Sciatic nerve (tissue), 2 donors: ENCODE data around the gene OBP2B. TPM values are rescaled to one million over a fixed set of nuclear protein-coding genes. Genes with fewer than 3 reads are reported as not detected.
"Not testable (repeated sequence)": the region's sequence is repeated elsewhere in the genome, so short reads cannot be mapped to it uniquely, and the experiment has no call there.

ENCODE experiments used
- ATAC-seq: fragments of 200-7000 bp; cut with Tn5 transposase; one replicate; pipeline ENCODE4 v1.9.1; 2020; ENCODE audit warnings: mild to moderate bottlenecking, moderate library complexity
- DNase-seq: peaks from one replicate; pipeline ENCODE4 v3.0.0-alpha.2; 2020; ENCODE audit warnings: low spot score
- intact Hi-C: fragments of 100-400 bp; cut with DNase I; formaldehyde crosslinking; loops from one replicate; pipeline ENCODE4 v1.14.2; 2022
- total RNA-seq: library from RNA; stranded (reverse); fragmentation: NEBNext Ultra II Directional; extraction: Animal tissue kit (Norgen Biotek cat#: 25700); gene quantifications from one replicate; pipeline ENCODE4 v1.2.1, GENCODE V29; 2021
- donor health status: DM: no; HTN: no; CAD: no.
- donor health status: DM: no; HTN: no; CAD: no.

OBP2B gene
- total RNA-seq, 1 donor from 2014 or later, result not detected

GRCh38 chr9:133182151-133182550 lies 26.9 kb downstream of the OBP2B start:
- ATAC-seq, result no peak
- intact Hi-C loops, result loop anchor here (10.0 kb wide), 2 partner anchors 153 to 303 kb away; partner anchors contain the start of gene SURF6
- DNase-seq, result peak; percentile 30

- intact Hi-C loops, result loop anchor here (10.0 kb wide), 2 partner anchors 153 to 303 kb away; partner anchors contain the start of gene SURF6
Measured at GRCh38 chr9:133181561-133181960, 27.5 kb downstream of the OBP2B start.

GRCh38 chr9:133180953-133181352 lies 28.1 kb downstream of the OBP2B start:
- ATAC-seq (peak; percentile 59), DNase-seq (no peak)
- intact Hi-C loops, result loop anchor here (10.0 kb wide), 2 partner anchors 154 to 304 kb away; partner anchors contain the start of gene SURF6

More at GRCh38 chr9:133181561-133181960, 27.5 kb downstream of the OBP2B start:
- no peak for ATAC-seq
- no peak for DNase-seq

- ATAC-seq (no peak), DNase-seq (no peak)
- intact Hi-C loops, result no loop called here
Measured at GRCh38 chr9:133173056-133173455, 36.0 kb downstream of the OBP2B start.

- intact Hi-C loops, result no loop called here
- ATAC-seq (peak; percentile 22), DNase-seq (no peak)
Measured at GRCh38 chr9:133171161-133171961, 37.7 kb downstream of the OBP2B start.

- ATAC-seq (peak; percentile 33), DNase-seq (no peak)
- intact Hi-C loops, result no loop called here
Measured at GRCh38 chr9:133170716-133171115, 38.3 kb downstream of the OBP2B start.

- ATAC-seq, DNase-seq, intact Hi-C loops: not testable (repeated sequence)
Measured at GRCh38 chr9:133169687-133170086, 39.4 kb downstream of the OBP2B start.

GRCh38 chr9:133169102-133169501 lies 39.9 kb downstream of the OBP2B start:
- DNase-seq (no peak), ATAC-seq (no peak)
- intact Hi-C loops, result no loop called here

- intact Hi-C loops, result no loop called here
- ATAC-seq (no peak), DNase-seq (no peak)
Measured at GRCh38 chr9:133168432-133168831, 40.6 kb downstream of the OBP2B start.

- no peak for ATAC-seq
- intact Hi-C loops, result no loop called here
- peak; percentile 42 for DNase-seq
Measured at GRCh38 chr9:133167769-133168168, 41.3 kb downstream of the OBP2B start.

GRCh38 chr9:133167096-133167730 lies 41.8 kb downstream of the OBP2B start:
- intact Hi-C loops, result no loop called here
- DNase-seq, result peak; percentile 51
- no peak for ATAC-seq

GRCh38 chr9:133166392-133166791 lies 42.7 kb downstream of the OBP2B start:
- intact Hi-C loops, result no loop called here
- peak; percentile 48 for DNase-seq
- ATAC-seq, result no peak

- intact Hi-C loops, result no loop called here
- DNase-seq (no peak), ATAC-seq (no peak)
Measured at GRCh38 chr9:133165452-133165730, 43.7 kb downstream of the OBP2B start.

GRCh38 chr9:133164191-133164590 lies 44.9 kb downstream of the OBP2B start:
- no peak for DNase-seq
- intact Hi-C loops, result no loop called here

GRCh38 chr9:133163504-133164172 lies 45.4 kb downstream of the OBP2B start, which contains the start of gene GBGT1:
GBGT1 (minus strand) TSS chr9:133163914; CDS start chr9:133162412, 1,502 bp downstream.
- ATAC-seq (peak; percentile 72), DNase-seq (peak; percentile 84)
- intact Hi-C loops, result no loop called here

More at GRCh38 chr9:133164191-133164590, 44.9 kb downstream of the OBP2B start:
- ATAC-seq, result no peak

GRCh38 chr9:133162861-133163503 lies 46.1 kb downstream of the OBP2B start:
- DNase-seq (peak; percentile 64), ATAC-seq (peak; percentile 7)
- intact Hi-C loops, result no loop called here

- no peak for ATAC-seq
- peak; percentile 45 for DNase-seq
- intact Hi-C loops, result no loop called here
Measured at GRCh38 chr9:133161547-133161950, 47.5 kb downstream of the OBP2B start.

- intact Hi-C loops, result no loop called here
- ATAC-seq, result peak; percentile 86
- DNase-seq, result peak; percentile 76
Measured at GRCh38 chr9:133160742-133161546, 48.1 kb downstream of the OBP2B start.
